Retinal pigment epithelial cell (primary cell): Measurements from ENCODE around the gene SUPT3H.

Experiments
- DNase-seq: peaks from one replicate; pipeline ENCODE4 v3.0.0-alpha.2; 2010; ENCODE audit warnings: low read depth
- H3K4me3 ChIP-seq: 2 replicates; pipeline ENCODE4 v1.5.1; 2011; ENCODE audit warnings: mild to moderate bottlenecking, low read length, control low read depth, moderate library complexity
- TF ChIP-seq, protein P1 (sequence below): conservative IDR thresholded peaks from 2 replicates; pipeline ENCODE4 v1.5.1; 2011; ENCODE audit warnings: low read depth, low read length, control low read depth, inconsistent platforms

The SUPT3H gene

DNA sequence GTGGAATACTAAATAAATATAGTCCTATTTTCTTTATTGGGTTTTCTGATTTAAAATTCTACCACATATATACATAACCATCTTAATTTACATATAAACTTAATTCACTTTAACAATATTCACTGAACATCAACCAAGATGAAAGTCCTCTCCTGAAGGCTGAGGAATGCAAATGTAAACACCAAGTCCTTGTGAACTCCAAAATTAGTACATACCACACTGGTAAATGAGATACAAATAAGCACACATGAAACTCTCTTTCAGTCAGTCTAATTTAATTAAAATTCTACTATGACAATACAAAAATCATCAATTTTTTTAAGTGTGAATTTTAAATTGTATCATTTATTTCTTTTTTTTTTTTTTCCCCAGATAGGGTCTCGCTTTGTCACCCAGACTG, 254.7 kb downstream of the SUPT3H start:
- H3K4me3 ChIP-seq, result no peak overlapping the region
- no peak for DNase-seq
- TF ChIP-seq, protein P1, sequence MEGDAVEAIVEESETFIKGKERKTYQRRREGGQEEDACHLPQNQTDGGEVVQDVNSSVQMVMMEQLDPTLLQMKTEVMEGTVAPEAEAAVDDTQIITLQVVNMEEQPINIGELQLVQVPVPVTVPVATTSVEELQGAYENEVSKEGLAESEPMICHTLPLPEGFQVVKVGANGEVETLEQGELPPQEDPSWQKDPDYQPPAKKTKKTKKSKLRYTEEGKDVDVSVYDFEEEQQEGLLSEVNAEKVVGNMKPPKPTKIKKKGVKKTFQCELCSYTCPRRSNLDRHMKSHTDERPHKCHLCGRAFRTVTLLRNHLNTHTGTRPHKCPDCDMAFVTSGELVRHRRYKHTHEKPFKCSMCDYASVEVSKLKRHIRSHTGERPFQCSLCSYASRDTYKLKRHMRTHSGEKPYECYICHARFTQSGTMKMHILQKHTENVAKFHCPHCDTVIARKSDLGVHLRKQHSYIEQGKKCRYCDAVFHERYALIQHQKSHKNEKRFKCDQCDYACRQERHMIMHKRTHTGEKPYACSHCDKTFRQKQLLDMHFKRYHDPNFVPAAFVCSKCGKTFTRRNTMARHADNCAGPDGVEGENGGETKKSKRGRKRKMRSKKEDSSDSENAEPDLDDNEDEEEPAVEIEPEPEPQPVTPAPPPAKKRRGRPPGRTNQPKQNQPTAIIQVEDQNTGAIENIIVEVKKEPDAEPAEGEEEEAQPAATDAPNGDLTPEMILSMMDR, result no peak

DNA sequence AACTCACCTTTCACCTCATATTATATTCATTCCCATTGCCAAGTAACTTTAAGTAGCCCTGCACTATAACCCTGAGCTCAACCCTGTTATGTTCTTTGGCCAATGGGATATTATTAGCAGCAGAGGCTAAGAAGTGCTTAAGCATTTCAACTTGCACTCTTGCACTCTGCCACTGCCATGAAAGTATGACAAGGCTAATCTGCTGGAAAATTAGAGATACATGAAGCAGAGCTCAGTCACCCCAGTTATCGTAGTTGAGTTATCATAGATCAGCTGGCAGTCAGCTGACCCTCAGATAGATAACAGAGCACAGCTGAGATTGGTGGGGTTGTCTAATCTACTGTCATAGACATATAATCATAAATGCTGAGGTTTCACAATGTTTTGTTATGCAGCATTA, 259.0 kb downstream of the SUPT3H start:
- peak; percentile 37 for DNase-seq
- H3K4me3 ChIP-seq, result no peak overlapping the region
- TF ChIP-seq, protein P1, result no peak

DNA sequence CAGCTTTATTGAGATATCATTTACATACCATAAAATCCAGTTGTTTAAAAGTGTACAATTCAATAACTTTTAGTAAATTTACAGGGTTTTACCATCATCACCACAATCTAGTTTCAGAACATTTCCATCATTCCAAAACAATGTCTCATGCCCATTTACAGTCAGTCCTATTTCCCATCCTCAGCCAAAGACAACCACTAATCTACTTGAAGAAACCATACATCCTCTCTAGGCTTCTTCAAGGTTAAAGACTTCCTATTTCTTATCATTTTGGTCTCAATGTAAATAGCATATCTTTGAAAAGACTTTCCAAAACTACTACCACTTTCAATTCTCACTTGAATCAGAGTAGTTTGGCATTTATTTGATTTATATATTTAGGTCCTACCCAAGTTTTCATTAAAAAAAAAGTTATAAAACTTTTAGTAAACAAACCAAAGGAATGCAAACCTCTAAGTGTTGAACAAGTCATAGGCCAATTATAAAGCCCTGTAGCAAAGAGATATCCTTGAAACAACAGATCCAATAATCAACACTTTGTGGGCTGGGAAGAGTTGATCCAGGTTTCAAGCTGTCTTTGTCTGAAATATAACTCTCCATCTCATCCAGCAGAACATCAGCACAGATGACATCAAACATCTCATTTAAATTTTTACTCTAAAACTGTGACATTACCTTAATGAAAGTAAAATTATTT, 260.9 kb downstream of the SUPT3H start:
- H3K4me3 ChIP-seq, result no peak overlapping the region
- TF ChIP-seq, protein P1, result no peak
- no peak for DNase-seq

DNA sequence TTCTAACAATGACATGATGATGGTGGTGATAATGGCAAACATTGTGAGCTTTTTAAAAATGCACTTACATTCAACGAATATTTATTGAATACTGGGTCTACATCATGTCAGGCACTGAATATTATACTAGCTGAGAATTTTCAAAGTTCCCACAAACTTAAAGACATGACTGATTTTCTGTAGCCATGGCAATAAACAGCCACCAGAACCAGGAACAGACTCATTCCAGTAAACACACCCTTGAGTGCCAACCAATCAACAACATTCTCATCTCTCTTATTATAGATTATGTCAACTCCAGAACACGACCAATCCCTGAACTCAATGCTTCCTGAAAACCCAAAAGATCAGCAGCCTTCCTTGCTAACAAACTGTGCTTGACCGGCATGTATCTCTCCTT, 262.0 kb downstream of the SUPT3H start:
- peak; percentile 22 for DNase-seq
- TF ChIP-seq, protein P1, result no peak
- no peak overlapping the region for H3K4me3 ChIP-seq

DNA sequence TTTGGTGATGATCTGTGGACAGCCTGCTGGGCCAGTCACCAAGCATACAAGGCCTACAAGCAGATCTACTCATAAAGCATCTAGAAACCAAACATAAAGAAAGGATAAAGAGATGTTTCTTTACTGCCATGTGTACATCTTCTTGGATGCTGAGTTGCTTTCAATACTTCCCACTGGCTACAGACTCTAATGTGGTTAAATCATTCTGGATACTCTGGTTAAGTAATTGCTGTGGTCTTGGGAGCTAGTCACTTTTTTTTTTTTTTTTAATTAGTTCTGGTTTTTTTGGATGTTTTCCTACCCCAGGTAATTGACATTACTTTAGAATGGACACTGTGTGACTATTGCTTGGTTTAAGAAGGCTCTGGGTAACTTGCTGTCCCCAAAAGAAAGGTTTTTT, 265.0 kb downstream of the SUPT3H start:
- no peak overlapping the region for H3K4me3 ChIP-seq

DNA sequence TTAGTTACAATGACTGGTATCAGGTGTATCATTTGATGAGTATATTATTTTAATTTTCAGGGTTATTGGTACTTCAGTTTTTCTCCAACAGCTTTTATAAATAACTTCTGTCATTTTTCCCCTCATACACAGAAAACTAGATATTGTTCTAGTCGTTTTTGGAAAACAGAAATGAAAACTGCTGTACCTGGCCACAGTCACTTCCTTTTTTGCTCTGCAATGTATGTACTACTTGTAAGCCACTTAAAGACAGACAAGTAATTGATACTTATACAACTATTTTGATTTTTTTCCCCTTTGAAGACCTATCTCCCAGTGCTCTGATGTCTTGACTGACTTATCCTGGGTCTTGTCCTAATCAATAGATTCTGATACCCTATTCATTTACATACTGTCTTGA, 268.2 kb downstream of the SUPT3H start:
- DNase-seq, result no peak
- TF ChIP-seq, protein P1, result no peak
- no peak overlapping the region for H3K4me3 ChIP-seq

More for the DNA sequence above, 265.0 kb downstream of the SUPT3H start:
- TF ChIP-seq, protein P1, result no peak
- DNase-seq, result no peak

DNA sequence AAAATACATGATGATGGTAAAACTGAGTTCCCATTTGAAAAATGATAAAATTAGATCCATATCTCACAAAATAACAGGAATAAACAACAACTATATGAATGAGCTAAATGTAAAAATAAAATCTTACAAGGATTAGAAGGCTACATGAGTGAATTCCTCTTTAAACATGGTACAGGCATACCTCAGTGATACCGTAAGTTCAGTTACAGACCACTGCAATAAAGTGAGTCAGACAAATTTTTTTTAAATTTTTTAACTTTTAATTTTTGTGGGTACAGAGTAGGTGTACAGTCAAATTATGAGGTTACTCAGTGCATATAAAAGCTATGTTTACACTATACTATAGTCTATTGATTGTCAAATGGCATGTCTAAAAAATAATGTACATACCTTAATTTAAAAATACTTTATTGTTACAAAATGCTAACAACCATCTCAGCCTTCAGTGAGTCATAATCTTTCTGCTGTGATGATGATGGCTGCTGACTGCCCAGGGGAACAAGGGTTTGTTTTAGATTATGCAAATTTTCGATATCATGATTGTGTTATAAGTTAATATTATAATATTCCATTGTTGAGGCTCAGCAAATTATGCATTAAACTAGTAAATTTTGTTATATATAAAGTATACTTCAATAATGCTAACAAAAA, 272.4 kb downstream of the SUPT3H start:
- TF ChIP-seq, protein P1, result no peak
- no peak overlapping the region for H3K4me3 ChIP-seq
- DNase-seq, result no peak
